Measurements from ENCODE around the gene FCHSD1.

- TF ChIP-seq CTCF (conservative IDR thresholded peaks at IDR 0.05; ENCODE audit: low read length) (no peak), EZH2phosphoT487 (IDR thresholded peaks at IDR 0.05; ENCODE audit: borderline replicate concordance) (no peak)
These were observed 46.4 kb upstream of the FCHSD1 start for GRCh38 chr5:141697586-141697985.

All from Loucy (cell line).